Prostate gland (tissue), 2 donors: Measurements from ENCODE around the gene MGME1.

ENCODE experiments used
- POLR2A ChIP-seq: fragments of 450-650 bp; IDR thresholded peaks from one replicate; pipeline ENCODE4 v1.6.1; 2016; ENCODE audit warnings: antibody characterized with exemption, mild to moderate bottlenecking
- POLR2AphosphoS5 ChIP-seq: sonication (generic); formaldehyde crosslinking; IDR thresholded peaks from one replicate; pipeline ENCODE4 v1.6.1; 2017; ENCODE audit warnings: antibody characterized with exemption
- TF ChIP-seq, protein P1 (sequence below), 4 experiments: fragments of 200-600 bp in 2 of 4; fragments of 450-650 bp in 2 of 4; sonication (generic) in 2 of 4; IDR thresholded peaks; 1 replicate in 3 of 4; 2 replicates in 1 of 4; pipeline ENCODE4 v1.5.1; 2016 to 2019; ENCODE audit warnings: antibody characterized with exemption in 4 of 4, mild to moderate bottlenecking in 2 of 4, moderate library complexity in 2 of 4

DNA sequence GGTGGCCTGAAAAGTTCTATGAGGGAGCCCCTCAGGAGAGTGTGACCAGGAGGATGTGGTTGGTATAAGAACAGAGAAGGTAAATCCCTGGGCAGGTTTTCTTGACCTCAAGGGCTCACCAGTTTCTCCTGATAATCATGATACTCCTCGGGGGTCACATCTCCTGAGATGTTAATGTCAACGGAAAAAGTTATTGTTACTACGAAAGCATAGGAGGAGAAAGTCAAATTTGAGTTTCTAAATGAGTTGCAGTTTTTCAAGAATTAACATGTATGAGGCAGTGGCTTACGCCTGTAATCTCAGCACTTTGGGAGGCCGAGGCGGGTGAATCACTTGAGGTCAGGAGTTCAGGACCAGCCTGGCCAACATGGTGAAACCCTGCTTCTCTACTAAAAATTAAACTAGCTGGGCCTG is 23.4 kb downstream of the MGME1 start:
- TF ChIP-seq POLR2A (no peak), POLR2AphosphoS5 (no peak)
- TF ChIP-seq, protein P1, sequence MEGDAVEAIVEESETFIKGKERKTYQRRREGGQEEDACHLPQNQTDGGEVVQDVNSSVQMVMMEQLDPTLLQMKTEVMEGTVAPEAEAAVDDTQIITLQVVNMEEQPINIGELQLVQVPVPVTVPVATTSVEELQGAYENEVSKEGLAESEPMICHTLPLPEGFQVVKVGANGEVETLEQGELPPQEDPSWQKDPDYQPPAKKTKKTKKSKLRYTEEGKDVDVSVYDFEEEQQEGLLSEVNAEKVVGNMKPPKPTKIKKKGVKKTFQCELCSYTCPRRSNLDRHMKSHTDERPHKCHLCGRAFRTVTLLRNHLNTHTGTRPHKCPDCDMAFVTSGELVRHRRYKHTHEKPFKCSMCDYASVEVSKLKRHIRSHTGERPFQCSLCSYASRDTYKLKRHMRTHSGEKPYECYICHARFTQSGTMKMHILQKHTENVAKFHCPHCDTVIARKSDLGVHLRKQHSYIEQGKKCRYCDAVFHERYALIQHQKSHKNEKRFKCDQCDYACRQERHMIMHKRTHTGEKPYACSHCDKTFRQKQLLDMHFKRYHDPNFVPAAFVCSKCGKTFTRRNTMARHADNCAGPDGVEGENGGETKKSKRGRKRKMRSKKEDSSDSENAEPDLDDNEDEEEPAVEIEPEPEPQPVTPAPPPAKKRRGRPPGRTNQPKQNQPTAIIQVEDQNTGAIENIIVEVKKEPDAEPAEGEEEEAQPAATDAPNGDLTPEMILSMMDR (IDR thresholded peaks at IDR 0.05) = no peak
